ENCODE measurements around the gene SDF4.

The SDF4 gene

GRCh38 chr1:1231400-1232207 is at the start of gene SDF4:
Gene SDF4 (minus strand): TSS chr1:1232001. CDS start chr1:1228772, 3,229 bp downstream.
- DNase-seq (ENCODE audit: low read depth in 2 of 2), result peak; percentile 88 to 94

GRCh38 chr1:1280782-1281481 is 49.1 kb upstream of the SDF4 start:
- no peak for DNase-seq (ENCODE audit: low read depth in 2 of 2)

GRCh38 chr1:1279028-1279427 is 47.2 kb upstream of the SDF4 start:
- DNase-seq (ENCODE audit: low read depth in 2 of 2), result no peak

GRCh38 chr1:1278620-1279019 is 46.8 kb upstream of the SDF4 start:
- no peak for DNase-seq (ENCODE audit: low read depth in 2 of 2)

- no peak for DNase-seq (ENCODE audit: low read depth in 2 of 2)
Observed at GRCh38 chr1:1275836-1276235, 44.0 kb upstream of the SDF4 start.

GRCh38 chr1:1274931-1275431 is 43.2 kb upstream of the SDF4 start:
- no peak for DNase-seq (ENCODE audit: low read depth in 2 of 2)

GRCh38 chr1:1274299-1274930 is 42.6 kb upstream of the SDF4 start:
- no peak for DNase-seq (ENCODE audit: low read depth in 2 of 2)

- peak; percentile 86 for DNase-seq (ENCODE audit: low read depth in 2 of 2)
Observed at GRCh38 chr1:1273512-1274298, 41.9 kb upstream of the SDF4 start, which contains the start of gene UBE2J2. Gene UBE2J2 (minus strand): TSS chr1:1273854. CDS start chr1:1267992, 5,862 bp downstream.

GRCh38 chr1:1273209-1273511 is 41.4 kb upstream of the SDF4 start:
- no peak for DNase-seq (ENCODE audit: low read depth in 2 of 2)

GRCh38 chr1:1272341-1273208 is 40.8 kb upstream of the SDF4 start:
- no peak for DNase-seq (ENCODE audit: low read depth in 2 of 2)

GRCh38 chr1:1270813-1271212 is 39.0 kb upstream of the SDF4 start:
- DNase-seq (ENCODE audit: low read depth in 2 of 2), result no peak

GRCh38 chr1:1268284-1268682 is 36.5 kb upstream of the SDF4 start:
- DNase-seq (ENCODE audit: low read depth in 2 of 2), result no peak

GRCh38 chr1:1267488-1268283 is 35.9 kb upstream of the SDF4 start:
- no peak for DNase-seq (ENCODE audit: low read depth in 2 of 2)

GRCh38 chr1:1264868-1265272 is 33.1 kb upstream of the SDF4 start:
- DNase-seq (ENCODE audit: low read depth in 2 of 2), result no peak

GRCh38 chr1:1264026-1264425 is 32.2 kb upstream of the SDF4 start:
- no peak for DNase-seq (ENCODE audit: low read depth in 2 of 2)

GRCh38 chr1:1262758-1263157 is 31.0 kb upstream of the SDF4 start:
- no peak for DNase-seq (ENCODE audit: low read depth in 2 of 2)

GRCh38 chr1:1262071-1262470 is 30.3 kb upstream of the SDF4 start:
- DNase-seq (ENCODE audit: low read depth in 2 of 2), result no peak

GRCh38 chr1:1260843-1261560 is 29.2 kb upstream of the SDF4 start:
- no peak for DNase-seq (ENCODE audit: low read depth in 2 of 2)

- no peak for DNase-seq (ENCODE audit: low read depth in 2 of 2)
Observed at GRCh38 chr1:1259951-1260600, 28.3 kb upstream of the SDF4 start.
